Hepatic stellate cell (primary cell): ENCODE measurements around the gene SELENOH.
"Not testable (repeated sequence)": the region's sequence is repeated elsewhere in the genome, so short reads cannot be mapped to it uniquely, and the experiment has no call there.

Source experiments
- DNase-seq: peaks from one replicate; pipeline ENCODE4 v3.0.0; 2011; ENCODE audit warnings: low spot score

SELENOH gene

GRCh38 chr11:57741132-57742086 lies at the start of gene SELENOH:
TSS of gene SELENOH (plus strand) at chr11:57741491. CDS start at chr11:57741596, 105 bp downstream.
- peak; percentile 95 for DNase-seq

GRCh38 chr11:57698843-57699365 lies 42.4 kb upstream of the SELENOH start:
- DNase-seq, result no peak

GRCh38 chr11:57699813-57700212 lies 41.5 kb upstream of the SELENOH start:
- no peak for DNase-seq

GRCh38 chr11:57700425-57700824 lies 40.9 kb upstream of the SELENOH start:
- no peak for DNase-seq

GRCh38 chr11:57703341-57703740 lies 38.0 kb upstream of the SELENOH start:
- DNase-seq, result no peak

GRCh38 chr11:57704932-57705331 lies 36.4 kb upstream of the SELENOH start:
- no peak for DNase-seq

- not testable (repeated sequence) for DNase-seq
These were observed 35.9 kb upstream of the SELENOH start for GRCh38 chr11:57705432-57705831.

GRCh38 chr11:57709802-57710367 lies 31.4 kb upstream of the SELENOH start:
- no peak for DNase-seq

GRCh38 chr11:57711414-57712255 lies 29.7 kb upstream of the SELENOH start, which contains the start of gene MED19:
TSS of gene MED19 (minus strand) at chr11:57712215. CDS start at chr11:57712179, 36 bp downstream.
- peak; percentile 76 for DNase-seq

GRCh38 chr11:57712256-57713150 lies 28.8 kb upstream of the SELENOH start, which contains the start of gene TMX2:
TSS of gene TMX2 (plus strand) at chr11:57712593. CDS start at chr11:57712619, 26 bp downstream.
- DNase-seq, result peak; percentile 94

GRCh38 chr11:57713835-57714234 lies 27.5 kb upstream of the SELENOH start:
- DNase-seq, result no peak

GRCh38 chr11:57716726-57717125 lies 24.6 kb upstream of the SELENOH start:
- DNase-seq, result not testable (repeated sequence)

GRCh38 chr11:57727185-57727584 lies 14.1 kb upstream of the SELENOH start:
- no peak for DNase-seq

- DNase-seq, result no peak
These were observed 12.5 kb upstream of the SELENOH start for GRCh38 chr11:57728829-57729228.

GRCh38 chr11:57729479-57729878 lies 11.8 kb upstream of the SELENOH start:
- no peak for DNase-seq

- DNase-seq, result no peak
These were observed 8.6 kb upstream of the SELENOH start for GRCh38 chr11:57732661-57733060.

- no peak for DNase-seq
These were observed 5.5 kb upstream of the SELENOH start for GRCh38 chr11:57735619-57736298.

- DNase-seq, result no peak
These were observed 779 bp downstream of the SELENOH start for GRCh38 chr11:57742087-57742452.

- no peak for DNase-seq
These were observed 3.1 kb downstream of the SELENOH start for GRCh38 chr11:57744357-57744756.

- no peak for DNase-seq
These were observed 3.9 kb downstream of the SELENOH start for GRCh38 chr11:57745206-57745605.
